ENCODE measurements around the gene AK3. TPM values are rescaled to one million over a fixed set of nuclear protein-coding genes. Genes with fewer than 3 reads are reported as not detected.

The AK3 gene
- total and polyA plus RNA-seq, 9 of the 15 experiments (the other 6 are each of a cell fraction or from before 2014, with no cell fraction given), result 12.2 to 78.6 (median 41.8) TPM

DNA sequence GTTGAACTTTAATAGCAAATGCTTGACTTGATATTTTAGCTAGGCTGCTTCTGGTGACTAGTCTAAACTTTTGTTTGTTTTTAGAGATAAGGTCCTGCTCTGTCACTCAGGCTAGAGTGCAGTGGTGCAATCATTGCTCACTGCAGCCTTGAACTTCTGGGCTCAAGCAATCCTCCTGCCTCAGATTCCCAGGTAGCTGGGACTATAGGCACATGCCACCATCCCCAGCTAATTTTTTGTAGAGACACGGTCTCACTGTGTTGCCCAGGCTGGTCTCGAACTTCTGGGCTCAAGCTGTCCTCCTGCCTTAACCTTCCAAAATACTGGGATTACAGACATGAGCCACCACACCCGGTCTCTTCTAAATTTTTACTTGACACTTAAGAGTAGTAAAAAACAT lies 40.9 kb downstream of the AK3 start (continued):
- TF ChIP-seq ASH1L (IDR thresholded peaks at IDR 0.05; ENCODE audit: borderline replicate concordance, low read depth, partially characterized antibody), result no peak
- no peak for TF ChIP-seq MECOM (CRISPR knock-in tag; IDR thresholded peaks at IDR 0.05)
- TF ChIP-seq NRF1 (conservative IDR thresholded peaks at IDR 0.05 in 1 of 2, IDR thresholded peaks at IDR 0.05 in 1 of 2), result no peak
- no peak for TF ChIP-seq SMAD1 (IDR thresholded peaks at IDR 0.05; ENCODE audit: low read depth, low read length, partially characterized antibody)
- TF ChIP-seq ZNF584 (CRISPR knock-in tag; IDR thresholded peaks at IDR 0.05; ENCODE audit: low read depth), result no peak
- TF ChIP-seq TGIF2 (CRISPR knock-in tag; IDR thresholded peaks at IDR 0.05), result no peak
- TF ChIP-seq TARDBP (IDR thresholded peaks at IDR 0.05), result no peak
- TF ChIP-seq EP300 (IDR thresholded peaks at IDR 0.05; ENCODE audit: low read length), result peak; percentile 41
- no peak for TF ChIP-seq ELF1 (tag; IDR thresholded peaks at IDR 0.05)
- no peak for TF ChIP-seq ADNP (tag; IDR thresholded peaks at IDR 0.05)
- TF ChIP-seq ESRRA (IDR thresholded peaks at IDR 0.05; ENCODE audit: borderline replicate concordance, low read depth), result no peak
- TF ChIP-seq ZNF174 (CRISPR knock-in tag; IDR thresholded peaks at IDR 0.05), result no peak
- TF ChIP-seq SMAD2 (IDR thresholded peaks at IDR 0.05; ENCODE audit: low read depth, low read length), result no peak
- TF ChIP-seq TCFL5 (CRISPR knock-in tag; conservative IDR thresholded peaks at IDR 0.05), result no peak
- no peak for TF ChIP-seq ZNF23 (CRISPR knock-in tag; IDR thresholded peaks at IDR 0.05)
- TF ChIP-seq, protein P1, sequence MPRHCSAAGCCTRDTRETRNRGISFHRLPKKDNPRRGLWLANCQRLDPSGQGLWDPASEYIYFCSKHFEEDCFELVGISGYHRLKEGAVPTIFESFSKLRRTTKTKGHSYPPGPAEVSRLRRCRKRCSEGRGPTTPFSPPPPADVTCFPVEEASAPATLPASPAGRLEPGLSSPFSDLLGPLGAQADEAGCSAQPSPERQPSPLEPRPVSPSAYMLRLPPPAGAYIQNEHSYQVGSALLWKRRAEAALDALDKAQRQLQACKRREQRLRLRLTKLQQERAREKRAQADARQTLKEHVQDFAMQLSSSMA (CRISPR knock-in tag; IDR thresholded peaks at IDR 0.05), result no peak
- no peak for TF ChIP-seq TEAD4 (IDR thresholded peaks at IDR 0.05; ENCODE audit: low read length)
- TF ChIP-seq TEAD4 (CRISPR knock-in tag; IDR thresholded peaks at IDR 0.05; ENCODE audit: borderline replicate concordance), result no peak
- TF ChIP-seq RAD51 (IDR thresholded peaks at IDR 0.05; ENCODE audit: borderline replicate concordance, low read depth), result no peak
- no peak for TF ChIP-seq IRF1 (CRISPR knock-in tag; IDR thresholded peaks at IDR 0.05; ENCODE audit: borderline replicate concordance)
- peak; percentile 93 for TF ChIP-seq HMBOX1 (IDR thresholded peaks at IDR 0.05)
- no peak for TF ChIP-seq ZNF518B (CRISPR knock-in tag; IDR thresholded peaks at IDR 0.05)
- TF ChIP-seq XRCC5 (IDR thresholded peaks at IDR 0.05; ENCODE audit: low read depth, low read length), result no peak
- no peak for TF ChIP-seq DDX20 (tag; IDR thresholded peaks at IDR 0.05; ENCODE audit: low read depth)
- TF ChIP-seq ZBTB7A (IDR thresholded peaks at IDR 0.05; ENCODE audit: borderline replicate concordance, control insufficient read depth, low read depth, low read length), result no peak

All from K562 (cell line).